GM10248 (cell line): Measurements from ENCODE around the gene MGAT5B.
"Not testable (repeated sequence)": the region's sequence is repeated elsewhere in the genome, so short reads cannot be mapped to it uniquely, and the experiment has no call there.

Source experiments
- CTCF ChIA-PET: fragments of 300-600 bp; sonication (Branson Sonifier 250); formaldehyde crosslinking; extraction: SDS; loops from one replicate; lab custom pipeline; 2021; ENCODE audit warnings: antibody characterized with exemption; lab: Yijun Ruan, JAX
- POLR2A ChIA-PET: fragments of 350-650 bp; sonication (Branson Sonifier 250); formaldehyde crosslinking; extraction: SDS; loops from one replicate; lab custom pipeline; 2020; ENCODE audit warnings: antibody characterized with exemption; lab: Yijun Ruan, JAX
- DNase-seq: peaks from one replicate; pipeline ENCODE4 v3.0.0; 2012; ENCODE audit errors: extremely low spot score
- CTCF ChIP-seq: IDR thresholded peaks from 2 replicates; pipeline ENCODE4 v1.5.1; 2012; ENCODE audit warnings: mild to moderate bottlenecking, low read depth; ENCODE audit errors: extremely low read depth, missing control alignments, control extremely low read depth

The MGAT5B gene

DNA sequence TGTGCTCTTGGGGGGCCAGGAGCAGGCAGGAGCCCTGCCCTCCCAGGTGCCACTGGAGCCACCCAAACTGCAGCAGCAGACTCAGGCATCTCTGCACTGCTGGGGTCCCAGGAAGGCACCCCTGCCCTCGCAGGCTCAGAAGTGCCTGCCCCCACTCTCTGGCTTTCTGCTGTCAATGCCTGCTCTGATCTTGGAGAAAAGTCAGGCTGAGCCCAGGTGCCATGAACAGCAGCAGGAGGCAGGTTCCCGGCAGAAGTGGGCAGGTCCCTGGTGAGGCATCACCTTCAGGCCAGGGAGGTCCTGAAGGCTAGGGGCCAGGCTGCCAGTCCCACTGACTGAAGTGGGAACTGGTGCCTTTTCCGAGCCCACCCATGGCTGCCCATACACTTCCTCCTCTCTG, 106.5 kb downstream of the MGAT5B start:
- ChIA-PET CTCF (no interaction called here), POLR2A (no interaction called here)
- DNase-seq, result no peak
- TF ChIP-seq CTCF, result no peak

- POLR2A ChIA-PET, DNase-seq: not testable (repeated sequence)
- CTCF ChIA-PET, result interaction anchor here (1.3 kb wide), 1 partner anchor 11 kb away, joined by 4 read pairs; no protein-coding TSS in a partner anchor
Observed at GRCh38 chr17:76978050-76978449, 109.8 kb downstream of the MGAT5B start.

GRCh38 chr17:76981545-76982295, 113.5 kb downstream of the MGAT5B start:
- ChIA-PET CTCF (no interaction called here), POLR2A (no interaction called here)
- no peak for DNase-seq
- no peak for TF ChIP-seq CTCF

GRCh38 chr17:76982408-76983074, 114.3 kb downstream of the MGAT5B start:
- POLR2A ChIA-PET, result no interaction called here
- CTCF ChIA-PET, result interaction anchor here (1.1 to 1.6 kb wide), 2 partner anchors 73 to 104 kb away, joined by 3 read pairs; no protein-coding TSS in a partner anchor
- TF ChIP-seq CTCF, result no peak
- DNase-seq, result no peak

DNA sequence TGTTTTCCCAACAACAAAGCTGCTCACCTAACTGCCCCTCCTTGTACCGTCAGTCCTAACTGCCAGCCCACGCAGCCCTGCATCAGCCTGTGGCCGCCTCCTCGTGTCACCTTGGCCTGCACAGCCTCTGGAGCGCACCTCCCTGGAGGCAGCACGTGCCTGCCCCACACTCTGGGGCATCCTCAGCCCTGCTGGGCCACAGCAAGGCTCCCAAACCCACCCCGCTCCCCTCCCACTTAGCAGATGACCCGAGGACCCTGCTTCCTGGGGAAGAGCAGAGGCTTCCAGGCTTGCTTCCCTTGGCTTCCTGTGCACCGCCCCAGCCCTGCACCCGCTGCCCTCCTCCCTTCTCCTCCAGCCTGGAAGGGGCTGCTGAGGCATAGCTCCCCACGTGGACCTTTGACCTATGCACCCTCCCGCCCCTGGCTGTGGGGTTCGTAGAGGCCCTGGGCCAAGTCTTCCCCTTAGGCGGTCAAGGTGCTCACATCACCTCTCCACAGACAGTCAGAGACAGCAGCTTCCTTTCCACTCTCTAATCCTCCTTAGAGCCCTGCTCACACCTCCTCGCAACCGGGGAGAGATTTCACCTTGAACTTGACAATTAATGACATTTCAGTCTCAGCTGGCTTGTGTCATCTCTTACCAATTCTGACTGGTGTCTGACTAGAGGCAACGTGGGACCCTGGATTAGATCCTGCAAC, 115.0 kb downstream of the MGAT5B start:
- TF ChIP-seq CTCF, result no peak
- POLR2A ChIA-PET, result no interaction called here
- CTCF ChIA-PET, result interaction anchor here (1.1 to 1.6 kb wide), 2 partner anchors 73 to 104 kb away, joined by 3 read pairs; no protein-coding TSS in a partner anchor
- DNase-seq, result no peak

DNA sequence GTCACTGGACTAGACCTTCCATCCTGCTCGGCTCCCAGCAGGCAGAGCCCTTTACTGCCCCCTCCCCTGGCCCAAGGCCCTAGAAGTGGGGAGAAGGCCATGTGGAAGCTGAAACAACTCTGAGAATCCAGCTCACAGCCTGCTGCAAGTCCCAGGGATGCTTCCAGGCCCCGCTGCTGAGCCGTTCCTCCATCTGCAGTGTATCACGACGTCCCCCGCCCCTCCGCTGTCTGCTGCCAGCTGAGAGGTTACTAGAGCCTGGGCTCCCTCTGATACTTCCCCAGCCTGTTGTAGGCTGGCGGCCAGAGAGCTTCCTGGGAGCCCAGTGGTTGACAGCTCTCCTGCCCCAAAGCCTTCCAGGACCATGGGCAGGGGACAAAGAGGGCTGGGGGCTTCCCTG, 118.2 kb downstream of the MGAT5B start:
- no peak for TF ChIP-seq CTCF
- ChIA-PET CTCF (no interaction called here), POLR2A (no interaction called here)
- DNase-seq, result no peak
